Astrocyte (in vitro differentiated cells and primary cell): ENCODE results near the gene ATG16L1. TPM values are rescaled to one million over a fixed set of nuclear protein-coding genes. Genes with fewer than 3 reads are reported as not detected.

Experiments used
- DNase-seq: peaks from one replicate; pipeline ENCODE4 v3.0.0-alpha.2; 2010; ENCODE audit warnings: low read depth
- FAIRE-seq: peaks from 2 replicates; lab custom pipeline; 2011; peaks lifted over from hg19 to GRCh38; lab: Jason Lieb, UNC
- H2AFZ ChIP-seq: 2 replicates; pipeline ENCODE4 v1.6.0; 2012; ENCODE audit warnings: low read depth, low read length, inconsistent platforms
- H3K27ac ChIP-seq: 2 replicates; pipeline ENCODE4 v1.5.1; 2011; ENCODE audit warnings: low read depth, low read length, inconsistent platforms
- H3K27me3 ChIP-seq: 2 replicates; pipeline ENCODE4 v1.6.0; 2011; ENCODE audit warnings: low read length, inconsistent platforms; ENCODE audit not compliant: insufficient read depth
- H3K36me3 ChIP-seq: 2 replicates; pipeline ENCODE4 v1.5.1; 2011; ENCODE audit warnings: low read length, inconsistent platforms; ENCODE audit not compliant: insufficient read depth
- H3K4me1 ChIP-seq: 2 replicates; pipeline ENCODE4 v1.5.1; 2011; ENCODE audit warnings: low read length, inconsistent platforms; ENCODE audit not compliant: insufficient read depth
- H3K4me2 ChIP-seq: 2 replicates; pipeline ENCODE4 v1.6.0; 2012; ENCODE audit warnings: low read length, inconsistent platforms
- H3K4me3 ChIP-seq: 2 replicates; pipeline ENCODE4 v1.5.1; 2011; ENCODE audit warnings: low read depth, mild to moderate bottlenecking, low read length, inconsistent platforms; ENCODE audit not compliant: insufficient read depth
- H3K79me2 ChIP-seq: 2 replicates; pipeline ENCODE4 v1.6.0; 2012; ENCODE audit warnings: mild to moderate bottlenecking, low read length, inconsistent platforms; ENCODE audit not compliant: insufficient read depth
- H3K9ac ChIP-seq: 2 replicates; pipeline ENCODE4 v1.6.0; 2012; ENCODE audit warnings: mild to moderate bottlenecking, low read length, inconsistent platforms
- H3K9me3 ChIP-seq: 2 replicates; pipeline ENCODE4 v1.5.1; 2012; ENCODE audit warnings: low read depth, mild to moderate bottlenecking, low read length, inconsistent platforms; ENCODE audit not compliant: insufficient read depth
- H4K20me1 ChIP-seq: 2 replicates; pipeline ENCODE4 v1.6.0; 2012; ENCODE audit warnings: low read length, inconsistent platforms; ENCODE audit not compliant: insufficient read depth
- H3K27ac Mint-ChIP-seq: one replicate; pipeline ENCODE4 v1.8.0; 2021; ENCODE audit warnings: mild to moderate bottlenecking, mixed read lengths; ENCODE audit not compliant: unreplicated experiment
- H3K27me3 Mint-ChIP-seq: one replicate; pipeline ENCODE4 v1.8.0; 2021; ENCODE audit warnings: low read depth, mixed read lengths; ENCODE audit not compliant: unreplicated experiment
- H3K36me3 Mint-ChIP-seq: one replicate; pipeline ENCODE4 v1.8.0; 2021; ENCODE audit warnings: low read depth, mixed read lengths; ENCODE audit not compliant: unreplicated experiment
- H3K4me1 Mint-ChIP-seq: one replicate; pipeline ENCODE4 v1.8.0; 2021; ENCODE audit warnings: low read depth, mixed read lengths; ENCODE audit not compliant: unreplicated experiment
- H3K4me3 Mint-ChIP-seq: one replicate; pipeline ENCODE4 v1.8.0; 2021; ENCODE audit warnings: mild to moderate bottlenecking, moderate library complexity, mixed read lengths; ENCODE audit not compliant: unreplicated experiment
- H3K9me3 Mint-ChIP-seq: one replicate; pipeline ENCODE4 v1.8.0; 2021; ENCODE audit warnings: mild to moderate bottlenecking, mixed read lengths; ENCODE audit not compliant: unreplicated experiment
- EZH2 ChIP-seq: IDR thresholded peaks from 2 replicates; pipeline ENCODE4 v1.6.1; 2012; ENCODE audit warnings: mild to moderate bottlenecking, low read length, inconsistent platforms; ENCODE audit not compliant: insufficient read depth
- total RNA-seq: library from RNA; stranded (reverse); gene quantifications from 2 replicates; pipeline ENCODE4 v1.2.1, GENCODE V29; 2021
- TF ChIP-seq, protein P1 (sequence below): IDR thresholded peaks from 2 replicates; pipeline ENCODE4 v1.5.1; 2011; ENCODE audit warnings: low read depth, mild to moderate bottlenecking, inconsistent platforms, low read length, moderate library complexity; ENCODE audit not compliant: insufficient read depth

ATG16L1 gene
- total RNA-seq, 1 donor from 2014 or later = 31.6 TPM

DNA sequence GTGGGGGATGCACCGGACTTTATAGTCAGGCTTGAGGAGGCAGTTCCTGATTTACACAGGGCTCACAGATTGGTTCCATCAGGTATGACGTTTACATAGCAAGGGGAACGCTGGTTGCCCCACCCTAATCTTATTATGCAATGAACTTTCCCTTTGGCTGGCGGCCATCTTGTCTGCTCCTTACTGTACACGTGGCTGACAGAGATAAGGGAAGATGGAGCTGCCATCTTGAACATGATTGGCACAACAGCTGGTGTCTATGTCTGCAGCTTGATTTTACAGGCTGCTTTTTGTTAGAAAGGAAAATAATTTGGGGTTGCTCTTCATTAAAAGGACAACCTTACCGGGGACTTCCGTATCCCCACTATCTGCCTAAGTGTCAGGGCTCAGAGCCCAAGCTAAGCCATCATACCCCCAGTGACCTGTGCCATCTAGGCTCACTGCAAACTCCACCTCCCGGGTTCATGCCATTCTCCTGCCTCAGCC is 33.5 kb upstream of the ATG16L1 start:
- Histone ChIP-seq H2AFZ (no peak overlapping the region), H3K27ac (no peak overlapping the region), H3K9ac (no peak overlapping the region), H3K4me3 (no peak overlapping the region), H3K27me3 (peaks cover 2% of the 10 kb centered on the region), H3K4me1 (no peaks in the 10 kb centered on the region), H3K4me2 (no peak overlapping the region), H3K36me3 (no peaks in the 10 kb centered on the region), H4K20me1 (no peaks in the 10 kb centered on the region), H3K9me3 (no peaks in the 10 kb centered on the region), H3K79me2 (no peaks in the 10 kb centered on the region)
- Mint-ChIP-seq H3K4me1 (no peaks in the 10 kb centered on the region), H3K9me3 (peaks cover 1% of the 10 kb centered on the region), H3K27me3 (peaks cover 16% of the 10 kb centered on the region), H3K36me3 (no peaks in the 10 kb centered on the region), H3K27ac (peak overlapping the region; percentile 49), H3K4me3 (no peak overlapping the region)
- TF ChIP-seq, protein P1, sequence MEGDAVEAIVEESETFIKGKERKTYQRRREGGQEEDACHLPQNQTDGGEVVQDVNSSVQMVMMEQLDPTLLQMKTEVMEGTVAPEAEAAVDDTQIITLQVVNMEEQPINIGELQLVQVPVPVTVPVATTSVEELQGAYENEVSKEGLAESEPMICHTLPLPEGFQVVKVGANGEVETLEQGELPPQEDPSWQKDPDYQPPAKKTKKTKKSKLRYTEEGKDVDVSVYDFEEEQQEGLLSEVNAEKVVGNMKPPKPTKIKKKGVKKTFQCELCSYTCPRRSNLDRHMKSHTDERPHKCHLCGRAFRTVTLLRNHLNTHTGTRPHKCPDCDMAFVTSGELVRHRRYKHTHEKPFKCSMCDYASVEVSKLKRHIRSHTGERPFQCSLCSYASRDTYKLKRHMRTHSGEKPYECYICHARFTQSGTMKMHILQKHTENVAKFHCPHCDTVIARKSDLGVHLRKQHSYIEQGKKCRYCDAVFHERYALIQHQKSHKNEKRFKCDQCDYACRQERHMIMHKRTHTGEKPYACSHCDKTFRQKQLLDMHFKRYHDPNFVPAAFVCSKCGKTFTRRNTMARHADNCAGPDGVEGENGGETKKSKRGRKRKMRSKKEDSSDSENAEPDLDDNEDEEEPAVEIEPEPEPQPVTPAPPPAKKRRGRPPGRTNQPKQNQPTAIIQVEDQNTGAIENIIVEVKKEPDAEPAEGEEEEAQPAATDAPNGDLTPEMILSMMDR = no peak
- TF ChIP-seq EZH2 = no peak
- no peak for FAIRE-seq
- DNase-seq = no peak

DNA sequence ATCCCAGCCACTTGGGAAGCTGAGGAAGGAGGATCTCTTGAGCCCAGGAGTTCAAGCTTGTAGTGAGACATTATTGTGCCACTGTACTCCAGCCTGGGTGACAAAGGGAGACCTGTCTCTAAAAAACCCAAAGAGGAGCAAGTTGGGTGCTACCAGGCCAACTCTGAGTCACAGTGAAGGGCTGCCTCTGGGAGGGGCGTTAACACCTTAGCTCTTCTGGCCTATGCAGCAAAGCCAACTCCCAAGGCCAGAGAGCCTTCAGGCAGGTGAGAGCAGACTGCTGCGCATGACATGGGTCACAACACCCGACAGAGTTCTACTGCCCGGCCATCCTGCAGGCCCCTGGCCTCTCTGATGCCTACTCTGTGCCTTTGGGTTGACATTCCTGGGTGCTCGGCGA is 32.6 kb upstream of the ATG16L1 start:
- Mint-ChIP-seq H3K4me1 (no peaks in the 10 kb centered on the region), H3K9me3 (peaks cover 1% of the 10 kb centered on the region), H3K36me3 (no peaks in the 10 kb centered on the region), H3K4me3 (no peak overlapping the region), H3K27ac (no peak overlapping the region), H3K27me3 (peaks cover 15% of the 10 kb centered on the region)
- Histone ChIP-seq H3K79me2 (no peaks in the 10 kb centered on the region), H3K36me3 (no peaks in the 10 kb centered on the region), H4K20me1 (no peaks in the 10 kb centered on the region), H3K27ac (no peak overlapping the region), H3K9ac (no peak overlapping the region), H3K27me3 (peaks cover 2% of the 10 kb centered on the region), H3K4me2 (no peak overlapping the region), H3K4me1 (no peaks in the 10 kb centered on the region), H2AFZ (no peak overlapping the region), H3K4me3 (no peak overlapping the region), H3K9me3 (no peaks in the 10 kb centered on the region)
- FAIRE-seq (no peak), DNase-seq (no peak)
- TF ChIP-seq, protein P1 = no peak
- TF ChIP-seq EZH2 = no peak

DNA sequence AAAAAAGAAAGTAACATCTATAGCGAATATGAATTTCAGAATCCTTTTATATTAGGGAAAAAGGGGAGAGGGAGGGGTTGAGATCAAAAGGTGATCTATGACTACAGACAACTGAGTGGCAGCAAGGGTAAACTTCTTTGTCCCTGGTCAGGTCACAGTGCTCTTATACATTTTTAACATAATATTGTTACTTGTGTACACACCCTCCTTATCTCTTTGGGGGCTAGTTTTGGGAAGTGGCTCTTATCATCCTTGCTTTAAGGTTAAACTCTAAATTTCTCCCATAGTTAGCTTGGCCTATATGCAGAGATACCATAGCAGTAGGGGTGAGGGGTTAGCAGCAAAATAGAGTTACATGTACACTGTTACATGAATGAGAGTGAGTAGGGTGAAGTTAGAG is 31.6 kb upstream of the ATG16L1 start:
- H4K20me1 ChIP-seq = no peaks in the 10 kb centered on the region
- Mint-ChIP-seq H3K36me3 (no peaks in the 10 kb centered on the region), H3K27me3 (peaks cover 15% of the 10 kb centered on the region), H3K9me3 (no peaks in the 10 kb centered on the region), H3K27ac (no peak overlapping the region), H3K4me1 (no peaks in the 10 kb centered on the region), H3K4me3 (no peak overlapping the region)
- no peaks in the 10 kb centered on the region for H3K9me3 ChIP-seq
- H3K4me3 ChIP-seq = no peak overlapping the region
- no peaks in the 10 kb centered on the region for H3K4me1 ChIP-seq
- no peak overlapping the region for H3K27ac ChIP-seq
- H3K4me2 ChIP-seq = no peak overlapping the region
- no peak for FAIRE-seq
- H2AFZ ChIP-seq = no peak overlapping the region
- H3K9ac ChIP-seq = no peak overlapping the region
- peaks cover 2% of the 10 kb centered on the region for H3K27me3 ChIP-seq
- H3K36me3 ChIP-seq = no peaks in the 10 kb centered on the region
- no peaks in the 10 kb centered on the region for H3K79me2 ChIP-seq
- TF ChIP-seq EZH2 = no peak
- TF ChIP-seq, protein P1 = no peak
- no peak for DNase-seq
